ENCODE measurements around the gene PSTPIP1.

GRCh38 chr15:77046704-77047412 is 51.9 kb downstream of the PSTPIP1 start:
- TF ChIP-seq POLR2A (IDR thresholded peaks at IDR 0.05; ENCODE audit: low read length) = no peak
- no peak for TF ChIP-seq GATA1 (IDR thresholded peaks at IDR 0.05; ENCODE audit: low read depth, low read length)

Data from erythroblast (primary cell).